GM10266 (cell line): ENCODE results near the gene MBD3.

Experiments
- DNase-seq: peaks from one replicate; pipeline ENCODE4 v3.0.0; 2012; ENCODE audit errors: extremely low spot score
- TF ChIP-seq, protein P1 (sequence below): IDR thresholded peaks from 2 replicates; pipeline ENCODE4 v1.5.1; 2012; ENCODE audit warnings: mild to moderate bottlenecking, low read depth; ENCODE audit not compliant: control insufficient read depth, insufficient read depth; ENCODE audit errors: missing control alignments

Gene MBD3

GRCh38 chr19:1598777-1599459 lies 6.3 kb upstream of the MBD3 start:
- DNase-seq: no peak
- TF ChIP-seq, protein P1, sequence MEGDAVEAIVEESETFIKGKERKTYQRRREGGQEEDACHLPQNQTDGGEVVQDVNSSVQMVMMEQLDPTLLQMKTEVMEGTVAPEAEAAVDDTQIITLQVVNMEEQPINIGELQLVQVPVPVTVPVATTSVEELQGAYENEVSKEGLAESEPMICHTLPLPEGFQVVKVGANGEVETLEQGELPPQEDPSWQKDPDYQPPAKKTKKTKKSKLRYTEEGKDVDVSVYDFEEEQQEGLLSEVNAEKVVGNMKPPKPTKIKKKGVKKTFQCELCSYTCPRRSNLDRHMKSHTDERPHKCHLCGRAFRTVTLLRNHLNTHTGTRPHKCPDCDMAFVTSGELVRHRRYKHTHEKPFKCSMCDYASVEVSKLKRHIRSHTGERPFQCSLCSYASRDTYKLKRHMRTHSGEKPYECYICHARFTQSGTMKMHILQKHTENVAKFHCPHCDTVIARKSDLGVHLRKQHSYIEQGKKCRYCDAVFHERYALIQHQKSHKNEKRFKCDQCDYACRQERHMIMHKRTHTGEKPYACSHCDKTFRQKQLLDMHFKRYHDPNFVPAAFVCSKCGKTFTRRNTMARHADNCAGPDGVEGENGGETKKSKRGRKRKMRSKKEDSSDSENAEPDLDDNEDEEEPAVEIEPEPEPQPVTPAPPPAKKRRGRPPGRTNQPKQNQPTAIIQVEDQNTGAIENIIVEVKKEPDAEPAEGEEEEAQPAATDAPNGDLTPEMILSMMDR: no peak

DNA sequence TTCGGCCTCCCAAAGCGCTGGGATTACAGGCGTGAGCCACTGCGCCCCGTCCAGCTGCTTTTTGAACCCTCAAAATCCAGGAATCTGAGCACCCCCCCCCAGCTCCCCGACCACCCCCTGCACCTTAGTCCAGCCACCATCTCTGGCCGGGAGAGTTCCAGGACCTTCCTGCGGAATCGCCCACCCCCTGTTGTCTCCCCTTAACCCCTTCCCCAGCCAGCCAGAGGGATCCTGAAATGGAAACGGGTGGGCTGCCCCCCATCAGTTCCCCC lies 772 bp upstream of the MBD3 start:
- no peak for DNase-seq

GRCh38 chr19:1592024-1592754 lies 476 bp downstream of the MBD3 start:
- TF ChIP-seq, protein P1: no peak
- peak; percentile 99 for DNase-seq

More for the DNA sequence above, 772 bp upstream of the MBD3 start:
- TF ChIP-seq, protein P1: no peak

DNA sequence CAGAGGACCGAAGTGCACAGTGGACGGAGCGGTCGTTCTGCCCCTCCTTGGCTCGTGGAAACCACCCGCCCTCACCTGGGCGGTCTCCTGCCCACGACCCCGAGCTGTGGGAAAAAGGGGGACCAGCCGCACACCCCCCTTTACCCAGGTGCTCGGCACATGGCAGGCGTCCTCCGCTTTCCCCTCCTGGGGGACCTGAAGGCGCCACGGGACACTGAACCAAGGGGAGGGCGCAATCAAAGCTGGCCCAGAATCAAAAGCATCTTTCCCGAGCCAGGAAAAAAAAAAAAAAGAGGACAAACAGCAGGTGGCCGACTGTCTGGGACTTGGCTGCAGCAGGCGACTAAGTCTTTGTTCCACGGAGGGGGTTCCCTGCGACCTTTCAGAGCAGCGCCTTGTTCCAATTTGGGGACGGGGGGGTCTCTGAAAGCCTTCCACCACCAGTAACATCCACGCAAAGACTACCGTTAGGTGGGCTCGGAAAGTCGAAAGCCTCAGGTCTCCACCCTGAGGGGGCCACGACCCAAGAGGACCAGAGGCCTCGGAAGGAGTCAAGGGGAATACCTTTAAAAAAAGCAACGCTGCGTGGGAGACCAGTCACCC lies 1.1 kb downstream of the MBD3 start:
- DNase-seq: no peak
- TF ChIP-seq, protein P1: no peak

- peak; percentile 82 for DNase-seq
- TF ChIP-seq, protein P1: peak; percentile 66
Measured at GRCh38 chr19:1590641-1591397, 1.8 kb downstream of the MBD3 start.

- TF ChIP-seq, protein P1: no peak
- no peak for DNase-seq
Measured at GRCh38 chr19:1587872-1588271, 4.8 kb downstream of the MBD3 start.

DNA sequence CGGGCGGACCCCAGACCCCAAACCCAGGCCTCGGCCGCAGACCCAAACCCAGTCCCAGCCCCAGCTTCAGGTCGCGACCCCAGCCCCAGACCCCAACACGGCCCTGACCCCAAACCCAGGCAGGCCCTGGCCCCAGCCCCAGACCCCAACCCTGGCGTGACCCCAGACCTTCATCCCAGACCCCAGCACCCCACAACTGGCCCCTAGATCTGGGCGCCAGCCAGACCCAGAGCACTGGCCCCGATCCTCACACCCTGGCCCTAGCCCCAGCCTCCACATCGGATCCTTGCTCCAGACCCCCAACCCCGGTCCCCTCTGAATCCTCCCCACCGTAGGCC lies 7.5 kb downstream of the MBD3 start:
- TF ChIP-seq, protein P1: no peak
- DNase-seq: no peak
